Middle frontal gyrus (tissue), 1 donor: ENCODE data around the gene BOLL.
"Not testable (repeated sequence)": the region's sequence is repeated elsewhere in the genome, so short reads cannot be mapped to it uniquely, and the experiment has no call there.

Source experiments
- DNase-seq: peaks from one replicate; pipeline ENCODE4 v3.0.0-alpha.2; 2015; ENCODE audit warnings: low spot score; ENCODE audit errors: extremely low spot score

BOLL gene

DNA sequence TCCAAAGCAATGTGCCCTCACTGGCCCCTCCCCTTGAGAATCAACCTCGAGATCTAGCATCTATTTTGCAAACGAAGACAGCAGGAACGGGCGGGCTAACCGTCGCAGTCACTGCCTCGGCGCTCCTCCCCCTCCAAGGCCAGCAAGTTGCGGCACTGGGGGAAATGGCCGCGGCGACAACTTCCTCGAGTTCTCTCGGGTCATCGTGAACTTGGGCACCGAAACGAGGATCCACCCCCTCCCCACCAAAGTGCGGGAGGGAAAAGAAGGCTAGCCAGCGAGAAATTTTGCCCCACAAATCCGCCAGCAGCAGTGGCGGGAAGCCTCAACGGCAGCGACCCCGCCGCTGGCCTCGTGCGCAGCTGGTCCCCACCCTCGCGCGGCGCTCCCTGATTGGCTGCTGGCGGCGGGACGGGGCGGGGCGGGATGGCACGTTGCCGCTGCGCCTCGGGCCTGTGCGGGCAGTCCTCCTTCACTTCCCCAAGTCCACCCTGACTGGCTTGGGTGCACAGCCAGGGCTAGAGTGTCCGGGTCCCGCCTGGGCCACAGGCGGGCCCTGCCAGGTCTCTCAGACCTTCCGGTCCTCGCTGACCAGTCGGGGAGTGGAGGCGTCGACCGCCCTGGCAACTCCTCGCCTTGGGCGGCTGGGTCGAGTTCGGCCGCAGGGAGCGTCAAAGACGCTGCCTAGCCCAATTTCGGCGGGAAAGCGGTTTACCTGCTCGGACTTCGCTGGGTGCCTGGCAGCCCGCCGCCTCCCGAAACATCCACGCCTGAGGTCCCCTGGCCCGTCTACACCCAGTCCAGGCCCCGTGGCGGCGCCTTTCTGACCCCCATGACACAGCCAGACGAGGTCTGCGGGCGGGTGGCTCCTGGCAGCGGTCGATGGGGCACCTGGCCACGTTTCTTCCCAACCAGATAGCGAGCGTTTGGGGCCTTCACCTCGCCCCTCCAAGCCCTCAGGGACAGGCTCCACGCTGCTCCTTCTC lies at the start of gene BOLL:
Gene BOLL (minus strand): TSS at position 364 of the 986 bp plus-strand sequence. CDS start 3,469 bp downstream, outside the sequence.
- DNase-seq, result no peak

GRCh38 chr2:197834771-197835170 lies 49.7 kb upstream of the BOLL start:
- not testable (repeated sequence) for DNase-seq

- no peak for DNase-seq
Observed at GRCh38 chr2:197828464-197829135, 43.5 kb upstream of the BOLL start.

- no peak for DNase-seq
Observed at GRCh38 chr2:197827618-197828017, 42.5 kb upstream of the BOLL start.

DNA sequence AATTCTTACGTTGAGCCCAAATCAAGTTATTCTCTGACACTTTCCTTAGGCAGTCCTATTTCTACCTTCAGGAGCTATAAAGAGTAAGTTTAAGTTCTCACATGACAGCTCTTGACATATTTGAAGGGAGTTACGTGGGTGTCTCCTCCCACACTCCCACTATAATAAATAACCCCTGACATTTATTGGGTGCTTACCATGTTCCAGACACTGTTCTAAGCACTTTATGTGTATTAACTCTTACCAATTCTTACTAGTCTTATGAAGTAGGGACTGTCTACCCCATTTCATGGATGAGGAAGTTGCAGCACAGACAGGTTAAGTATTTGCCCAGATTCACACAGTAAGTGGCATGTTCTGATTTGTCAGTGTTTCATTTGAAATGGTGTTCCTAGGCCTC lies 37.2 kb upstream of the BOLL start:
- DNase-seq, result no peak

DNA sequence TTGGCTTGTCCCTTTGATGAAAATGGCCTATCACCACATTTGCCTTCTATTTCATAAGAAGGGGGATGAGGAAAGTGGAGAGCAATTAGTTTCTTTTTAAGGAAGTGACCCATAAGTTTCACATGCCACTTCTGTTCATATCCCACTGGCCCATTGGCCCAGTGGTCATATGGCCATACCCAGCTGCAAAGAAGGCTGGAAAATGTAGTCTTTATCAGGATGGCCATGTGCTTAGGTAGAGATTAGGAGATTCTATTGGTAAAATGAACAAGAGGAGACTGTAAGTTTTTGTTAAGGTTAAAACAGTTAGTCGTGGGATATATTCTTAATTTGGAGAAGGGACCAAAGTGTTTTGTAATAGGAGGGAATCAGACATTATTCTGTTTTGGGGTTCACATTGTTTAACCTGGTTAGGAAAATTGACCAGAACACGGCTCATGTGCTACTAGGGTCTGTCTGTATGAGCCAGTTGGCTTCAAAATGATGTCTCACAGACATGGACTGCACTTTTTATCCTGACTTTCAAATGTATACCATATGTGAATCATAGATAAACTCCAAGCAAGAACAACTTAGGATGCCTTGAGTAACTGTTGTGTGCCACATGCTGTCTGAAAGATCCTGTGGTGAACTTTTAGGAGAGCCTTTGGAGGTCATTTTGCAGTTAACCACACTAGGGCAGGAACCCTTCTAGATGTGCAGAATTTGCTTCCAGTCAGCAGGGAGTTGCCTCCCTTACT lies 36.6 kb upstream of the BOLL start:
- DNase-seq, result no peak

DNA sequence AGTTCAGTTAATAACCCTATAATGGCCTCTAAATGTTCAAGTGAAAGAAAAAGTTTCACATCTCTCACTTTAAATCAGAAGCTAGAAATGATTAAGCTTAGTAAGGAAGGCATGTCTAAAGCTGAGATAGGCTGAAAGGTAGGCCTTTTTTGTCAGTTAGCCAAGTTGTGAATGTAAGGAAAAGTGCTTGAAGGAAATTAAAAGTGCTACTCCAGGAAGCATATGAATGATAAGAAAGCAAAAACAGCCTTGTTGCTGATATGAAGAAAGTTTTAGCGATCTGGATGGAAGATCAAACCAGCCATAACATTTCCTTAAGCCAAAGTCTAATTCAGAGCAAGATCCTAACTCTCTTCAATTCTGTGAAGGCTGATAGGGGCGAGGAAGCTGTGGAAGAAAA lies 29.4 kb upstream of the BOLL start:
- no peak for DNase-seq

GRCh38 chr2:197813093-197813787 lies 28.1 kb upstream of the BOLL start:
- DNase-seq, result no peak

GRCh38 chr2:197810491-197810890 lies 25.4 kb upstream of the BOLL start:
- no peak for DNase-seq

GRCh38 chr2:197810016-197810415 lies 24.9 kb upstream of the BOLL start:
- DNase-seq, result no peak

GRCh38 chr2:197809064-197809463 lies 23.9 kb upstream of the BOLL start:
- no peak for DNase-seq

DNA sequence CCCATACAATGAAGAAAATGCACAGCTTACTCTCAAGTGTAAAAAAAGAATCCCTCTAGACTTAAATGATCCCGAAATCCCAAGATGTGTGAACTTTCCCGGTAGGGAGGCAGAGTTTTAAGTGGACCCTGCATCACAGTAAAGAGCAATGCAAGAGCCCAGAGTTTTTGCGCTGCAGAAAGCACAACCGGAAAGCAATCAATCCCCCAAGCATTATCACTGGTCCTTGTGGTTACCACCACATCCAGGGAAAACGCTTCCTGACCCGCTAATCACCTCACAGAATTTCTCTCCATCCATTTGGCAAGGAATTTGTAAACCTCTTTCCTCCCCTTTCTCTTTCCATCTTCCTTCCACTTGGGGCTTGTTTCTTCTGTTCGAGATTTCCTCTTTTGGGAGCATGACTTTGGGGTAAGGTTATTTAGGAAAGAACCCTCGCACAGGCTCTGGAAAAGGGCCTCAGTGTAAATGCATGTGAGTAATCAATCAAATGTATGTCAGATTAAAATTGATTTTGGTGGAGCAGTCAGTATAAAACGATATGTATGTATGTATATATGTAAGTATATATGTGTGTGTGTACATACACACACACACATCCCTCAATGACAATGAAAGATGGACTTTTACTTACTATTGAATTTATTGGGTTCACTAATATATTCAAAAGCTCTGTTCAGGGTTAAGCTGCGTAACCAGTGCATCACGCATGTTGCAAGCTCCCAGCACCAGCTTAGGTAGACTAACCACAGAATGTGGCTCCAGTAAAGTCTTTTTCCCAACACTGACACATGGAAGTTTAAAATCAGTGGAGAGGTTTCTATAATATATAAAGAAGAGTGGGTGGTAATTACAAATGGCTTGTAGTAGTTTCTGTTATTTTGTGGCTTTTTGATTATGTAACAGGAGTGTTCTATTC lies 20.9 kb upstream of the BOLL start:
- DNase-seq, result no peak

GRCh38 chr2:197804758-197805714 lies 19.9 kb upstream of the BOLL start:
- no peak for DNase-seq

GRCh38 chr2:197804049-197804757 lies 19.1 kb upstream of the BOLL start, which contains the start of gene PLCL1:
Gene PLCL1, plus strand, starts transcription at chr2:197804593.
- DNase-seq, result peak; percentile 96

- DNase-seq, result peak; percentile 55
Observed at GRCh38 chr2:197803033-197803444, 17.9 kb upstream of the BOLL start.

DNA sequence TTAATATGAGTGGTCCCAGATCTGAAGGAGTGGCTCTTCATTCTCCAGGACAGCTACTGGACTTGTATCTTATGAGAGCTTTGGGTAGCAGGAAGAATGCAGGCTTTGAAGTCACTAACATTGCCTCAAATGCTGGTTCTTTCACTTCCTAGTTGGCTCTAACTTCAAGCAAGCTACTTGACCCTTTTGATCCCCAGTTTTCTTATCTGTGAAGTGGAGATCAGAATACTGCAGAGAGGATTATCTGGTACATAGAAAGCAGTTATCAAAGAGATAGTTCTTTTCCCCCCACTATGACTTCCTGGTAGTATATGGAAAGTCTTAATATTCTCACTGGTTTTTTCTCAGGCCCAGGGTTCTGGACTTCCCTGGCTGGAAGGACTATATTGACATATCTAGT lies 15.9 kb upstream of the BOLL start:
- no peak for DNase-seq

DNA sequence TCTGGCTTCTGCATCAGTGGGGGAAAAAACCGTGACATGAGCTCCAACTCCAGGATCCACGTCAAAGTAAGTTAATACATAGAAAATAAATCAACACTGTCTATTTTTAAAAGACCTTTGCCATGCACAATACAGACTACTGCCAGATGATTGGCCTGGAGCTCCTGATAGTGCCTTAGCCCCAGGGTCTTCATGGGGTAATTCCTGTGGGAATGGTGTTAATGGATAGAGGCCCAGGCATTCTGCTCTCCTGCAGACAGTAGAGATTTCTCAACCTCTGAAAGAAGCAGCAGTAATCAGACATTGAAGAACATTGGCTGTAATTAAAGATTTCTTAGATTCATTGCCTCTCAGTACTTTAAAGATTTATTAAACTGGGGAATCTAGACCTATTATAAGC lies 15.0 kb upstream of the BOLL start:
- no peak for DNase-seq

- DNase-seq, result no peak
Observed at GRCh38 chr2:197799068-197799467, 13.9 kb upstream of the BOLL start.
